Muscle layer of duodenum (tissue), 2 donors: ENCODE results near the gene LSM3.
"Not testable (repeated sequence)": the region's sequence is repeated elsewhere in the genome, so short reads cannot be mapped to it uniquely, and the experiment has no call there.

Experiments used
- H3K27ac ChIP-seq: one replicate; pipeline ENCODE4 v1.7.0; 2013; ENCODE audit warnings: mild to moderate bottlenecking, low read length
- H3K27me3 ChIP-seq: one replicate; pipeline ENCODE4 v1.7.0; 2013; ENCODE audit warnings: low read depth, mild to moderate bottlenecking, control low read depth, low read length
- H3K36me3 ChIP-seq, 2 donors: one replicate each; pipeline ENCODE4 v1.7.0; 2013; ENCODE audit warnings: low read length in 2 of 2, control low read depth in 1 of 2, mild to moderate bottlenecking in 1 of 2; ENCODE audit not compliant: insufficient read depth in 2 of 2, control insufficient read depth in 1 of 2
- H3K4me1 ChIP-seq, 2 donors: one replicate each; pipeline ENCODE4 v1.7.0; 2013; ENCODE audit warnings: low read length in 2 of 2, mild to moderate bottlenecking in 2 of 2, control low read depth in 1 of 2, moderate library complexity in 1 of 2; ENCODE audit not compliant: insufficient read depth in 2 of 2, control insufficient read depth in 1 of 2
- H3K4me3 ChIP-seq, 2 donors: one replicate each; pipeline ENCODE4 v1.7.0; 2013; ENCODE audit warnings: low read length in 2 of 2, low read depth in 1 of 2, mild to moderate bottlenecking in 1 of 2
- H3K9me3 ChIP-seq, 2 donors: one replicate each; pipeline ENCODE4 v1.7.0; 2013; ENCODE audit warnings: low read length in 2 of 2, control low read depth in 1 of 2, mild to moderate bottlenecking in 1 of 2; ENCODE audit not compliant: control insufficient read depth in 1 of 2
- donor health status: healthy.

The LSM3 gene

GRCh38 chr3:14226351-14226750 is 47.7 kb downstream of the LSM3 start:
- H3K27me3 ChIP-seq, H3K4me1 ChIP-seq, H3K36me3 ChIP-seq, H3K4me3 ChIP-seq, H3K9me3 ChIP-seq, H3K27ac ChIP-seq: not testable (repeated sequence)

DNA sequence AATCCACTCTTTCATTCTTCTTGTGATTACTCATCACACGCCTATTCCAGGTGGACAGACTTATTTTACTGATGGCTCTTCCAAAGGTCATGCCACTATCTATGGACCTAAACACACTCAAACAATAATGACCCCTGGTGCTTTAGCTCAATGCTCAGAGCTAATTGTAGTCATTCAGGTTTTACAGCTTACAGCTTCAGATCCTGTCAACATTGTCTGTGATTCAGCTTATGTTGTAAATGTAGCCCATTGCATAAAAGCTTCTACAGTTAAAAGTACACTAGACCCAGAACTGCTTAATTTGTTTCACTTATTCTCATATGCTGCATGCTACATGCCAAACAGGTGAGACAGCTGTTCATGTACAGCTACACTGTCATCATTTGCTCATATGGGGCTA is 49.2 kb downstream of the LSM3 start:
- H3K27me3 ChIP-seq: no peaks in the 10 kb centered on the region
- H3K27ac ChIP-seq: no peak overlapping the region
- no peaks in the 10 kb centered on the region for H3K9me3 ChIP-seq
- no peaks in the 10 kb centered on the region for H3K36me3 ChIP-seq
- H3K4me1 ChIP-seq: no peaks in the 10 kb centered on the region
- no peak overlapping the region for H3K4me3 ChIP-seq

GRCh38 chr3:14228681-14229470 is 50.3 kb downstream of the LSM3 start:
- Histone ChIP-seq H3K9me3 (peaks cover 4 to 5% of the 10 kb centered on the region in 2 donors), H3K27me3 (no peaks in the 10 kb centered on the region), H3K4me3 (no peak overlapping the region), H3K27ac (no peak overlapping the region), H3K4me1 (no peaks in the 10 kb centered on the region), H3K36me3 (no peaks in the 10 kb centered on the region)

GRCh38 chr3:14229695-14230094 is 51.1 kb downstream of the LSM3 start:
- H3K4me1 ChIP-seq, H3K36me3 ChIP-seq, H3K27me3 ChIP-seq, H3K4me3 ChIP-seq, H3K27ac ChIP-seq, H3K9me3 ChIP-seq: not testable (repeated sequence)

- no peak overlapping the region for H3K4me3 ChIP-seq
- H3K27ac ChIP-seq: no peak overlapping the region
- peaks cover 4 to 7% of the 10 kb centered on the region in 2 donors for H3K9me3 ChIP-seq
- no peaks in the 10 kb centered on the region for H3K27me3 ChIP-seq
- no peaks in the 10 kb centered on the region for H3K36me3 ChIP-seq
- no peaks in the 10 kb centered on the region for H3K4me1 ChIP-seq
Measured at GRCh38 chr3:14230729-14231128, 52.1 kb downstream of the LSM3 start.

- no peaks in the 10 kb centered on the region for H3K27me3 ChIP-seq
- no peak overlapping the region for H3K27ac ChIP-seq
- peaks cover 4 to 7% of the 10 kb centered on the region in 2 donors for H3K9me3 ChIP-seq
- no peaks in the 10 kb centered on the region for H3K4me1 ChIP-seq
- H3K36me3 ChIP-seq: no peaks in the 10 kb centered on the region
- H3K4me3 ChIP-seq: no peak overlapping the region
Measured at GRCh38 chr3:14231145-14231990, 52.8 kb downstream of the LSM3 start.

DNA sequence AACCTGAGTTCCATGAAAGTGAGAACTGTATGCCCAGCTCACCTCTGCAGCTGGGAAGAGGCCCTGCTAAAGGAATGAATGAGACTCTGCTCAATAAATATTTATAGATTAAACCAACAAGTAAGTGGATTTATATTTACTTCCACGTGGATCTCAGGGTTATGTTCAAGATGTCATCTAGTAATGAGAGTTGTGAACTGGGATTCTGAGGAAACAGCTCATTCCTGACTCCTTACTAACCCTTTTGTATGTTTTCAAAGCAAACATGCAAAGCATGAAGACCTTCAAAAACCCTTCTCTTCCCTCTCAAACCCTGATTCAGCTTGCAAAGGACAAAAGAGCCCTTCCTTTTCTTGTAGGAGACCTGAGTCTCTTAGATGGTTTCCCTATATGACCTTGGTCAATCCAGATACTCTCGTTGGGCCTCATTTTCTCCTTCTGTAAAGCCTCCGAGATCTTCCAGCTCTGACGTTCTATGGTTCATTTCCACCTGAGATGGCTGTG is 53.4 kb downstream of the LSM3 start:
- H3K4me1 ChIP-seq: no peaks in the 10 kb centered on the region
- no peak overlapping the region for H3K27ac ChIP-seq
- H3K27me3 ChIP-seq: no peaks in the 10 kb centered on the region
- H3K36me3 ChIP-seq: no peaks in the 10 kb centered on the region
- peaks cover 4 to 7% of the 10 kb centered on the region in 2 donors for H3K9me3 ChIP-seq
- no peak overlapping the region for H3K4me3 ChIP-seq

DNA sequence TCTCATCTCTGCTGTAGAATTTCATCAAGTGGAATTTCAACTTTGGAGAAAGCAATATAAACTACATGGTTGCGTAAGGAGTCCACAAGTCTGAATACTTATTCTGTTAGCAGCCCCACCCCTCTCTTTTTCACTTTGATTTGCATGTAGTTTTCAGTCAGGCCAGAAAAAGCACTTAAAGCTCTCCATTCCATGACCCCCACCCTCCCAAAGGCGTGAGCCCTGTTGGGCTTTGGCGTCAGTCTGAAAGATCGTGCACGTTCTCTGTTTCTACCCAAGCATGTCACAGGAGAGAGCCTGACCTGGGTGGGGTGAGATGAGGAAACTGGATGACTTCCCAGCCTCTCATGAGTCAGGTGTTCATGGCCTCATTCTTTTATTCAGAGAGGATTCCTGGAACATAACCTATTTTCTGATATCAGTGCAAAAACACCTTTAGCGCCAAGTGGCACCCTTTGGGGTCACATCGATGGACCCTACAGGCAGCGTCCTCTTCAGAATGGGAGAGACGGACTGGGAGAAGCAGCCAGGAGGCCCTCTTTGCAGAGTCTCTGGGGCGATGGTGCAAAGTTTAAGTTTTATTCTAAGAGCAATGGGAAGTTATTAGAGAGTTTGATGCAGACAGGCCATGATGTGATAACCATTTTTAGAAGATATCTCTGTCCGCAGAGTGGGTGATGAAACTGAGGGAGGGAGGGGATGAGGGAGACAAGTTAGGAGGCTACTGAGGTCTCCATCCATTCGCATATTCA is 55.8 kb downstream of the LSM3 start:
- Histone ChIP-seq H3K4me1 (no peaks in the 10 kb centered on the region), H3K27ac (peak overlapping the region; percentile 64), H3K27me3 (no peaks in the 10 kb centered on the region), H3K9me3 (peaks cover 4 to 7% of the 10 kb centered on the region in 2 donors), H3K4me3 (no peak overlapping the region), H3K36me3 (no peaks in the 10 kb centered on the region)

DNA sequence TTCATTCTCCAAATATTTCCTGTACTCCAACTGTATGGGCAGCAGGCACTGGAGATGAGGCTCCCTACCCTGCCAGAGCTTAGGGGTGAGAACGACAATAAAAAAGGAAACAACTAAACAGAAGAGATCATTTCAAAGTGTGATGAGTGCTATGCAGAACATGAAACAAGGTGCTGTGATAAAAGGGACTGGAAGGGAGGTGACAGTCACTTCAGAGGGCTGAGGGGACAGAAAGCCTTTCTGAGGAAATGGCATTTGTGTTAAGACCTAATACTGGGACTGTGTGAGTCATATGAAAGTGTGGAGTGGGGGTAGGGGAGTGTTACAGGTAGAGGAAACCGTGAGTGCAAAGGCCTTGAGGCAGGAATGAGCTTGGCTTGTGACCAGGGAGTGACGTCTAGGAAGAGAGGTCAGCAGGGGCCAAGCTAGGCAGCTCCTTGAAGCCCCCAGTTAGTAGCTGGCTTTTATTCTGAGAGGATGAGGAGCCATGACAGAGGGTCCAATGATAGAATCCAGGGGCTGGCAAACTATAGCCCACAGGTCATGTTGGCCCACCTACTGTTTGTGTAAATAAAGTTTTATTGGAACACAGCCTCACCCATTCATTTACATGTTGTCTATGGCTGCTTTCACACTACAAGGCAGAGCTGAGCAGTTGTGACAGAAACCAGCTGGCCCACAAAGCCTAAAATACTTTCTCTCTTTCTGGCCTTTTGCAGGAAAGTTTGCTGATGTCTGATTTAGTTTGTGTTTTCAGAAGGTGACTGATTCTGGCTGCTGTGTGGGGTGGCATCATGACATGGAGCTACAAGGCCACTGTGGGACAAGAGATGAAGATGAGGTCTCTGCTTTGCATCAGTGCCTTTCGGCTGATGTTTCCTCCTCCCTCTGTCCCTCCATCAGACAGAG is 56.6 kb downstream of the LSM3 start:
- peaks cover 4 to 7% of the 10 kb centered on the region in 2 donors for H3K9me3 ChIP-seq
- peak overlapping the region; percentile 64 for H3K27ac ChIP-seq
- no peaks in the 10 kb centered on the region for H3K4me1 ChIP-seq
- no peaks in the 10 kb centered on the region for H3K27me3 ChIP-seq
- H3K4me3 ChIP-seq: no peak overlapping the region
- H3K36me3 ChIP-seq: no peaks in the 10 kb centered on the region

DNA sequence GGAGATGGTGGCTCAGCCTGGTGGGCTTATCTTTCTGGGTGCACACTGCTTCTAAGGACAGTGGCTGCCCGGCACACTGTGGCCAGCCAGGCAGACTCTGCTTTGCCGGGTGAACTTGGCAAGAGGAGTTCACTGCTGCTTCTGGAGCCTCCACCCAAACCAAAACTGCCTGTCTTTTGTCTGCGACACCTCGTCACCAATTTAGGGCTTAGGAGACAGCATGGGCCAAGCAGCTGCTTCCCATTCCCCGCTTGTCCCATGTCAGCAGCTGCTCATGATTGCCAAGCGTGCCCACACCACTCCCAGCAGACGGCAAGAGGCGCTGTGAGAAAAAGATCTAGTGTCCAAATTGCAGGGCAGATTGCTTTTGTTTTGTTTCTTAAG is 57.3 kb downstream of the LSM3 start:
- Histone ChIP-seq H3K36me3 (no peaks in the 10 kb centered on the region), H3K4me1 (no peaks in the 10 kb centered on the region), H3K4me3 (no peak overlapping the region), H3K27ac (no peak overlapping the region), H3K27me3 (no peaks in the 10 kb centered on the region), H3K9me3 (peaks cover 4 to 7% of the 10 kb centered on the region in 2 donors)
